Sigmoid colon (tissue), 4 donors: ENCODE results near the gene LIMK1.
"Not testable (repeated sequence)": the region's sequence is repeated elsewhere in the genome, so short reads cannot be mapped to it uniquely, and the experiment has no call there.

Experiments used
- CTCF ChIP-seq, 4 experiments: fragments of 450-650 bp in 3 of 4; fragments of 200-600 bp in 1 of 4; IDR thresholded peaks; one replicate each; pipeline ENCODE4 v1.5.1; 2016 to 2019; ENCODE audit warnings: antibody characterized with exemption in 4 of 4, mild to moderate bottlenecking in 3 of 4, moderate library complexity in 2 of 4
- POLR2A ChIP-seq, 2 donors: fragments of 450-650 bp; IDR thresholded peaks; one replicate each; pipeline ENCODE4 v1.6.1; 2016; ENCODE audit warnings: antibody characterized with exemption in 2 of 2, mild to moderate bottlenecking in 2 of 2, moderate library complexity in 2 of 2
- POLR2AphosphoS5 ChIP-seq, 4 donors: sonication (generic); formaldehyde crosslinking; IDR thresholded peaks; one replicate each; pipeline ENCODE4 v1.6.1; 2017; ENCODE audit warnings: antibody characterized with exemption in 4 of 4

GRCh38 chr7:74123892-74124291, 40.3 kb downstream of the LIMK1 start:
- not testable (repeated sequence) for TF ChIP-seq CTCF, POLR2A, POLR2AphosphoS5 (IDR thresholded peaks at IDR 0.05)
